Vagina (tissue), 2 donors: ENCODE measurements around the gene CUEDC2. TPM values are rescaled to one million over a fixed set of nuclear protein-coding genes. Genes with fewer than 3 reads are reported as not detected.

Experiments used
- DNase-seq, 2 donors: peaks; one replicate each; pipeline ENCODE4 v3.0.0-alpha.2; 2017; ENCODE audit errors: extremely low spot score in 2 of 2
- H3K27ac ChIP-seq: fragments of 200-600 bp; sonication (generic); one replicate; pipeline ENCODE4 v1.5.1; 2019
- H3K27me3 ChIP-seq: fragments of 200-600 bp; sonication (generic); one replicate; pipeline ENCODE4 v1.5.1; 2019
- H3K36me3 ChIP-seq, 2 donors: fragments of 200-600 bp; sonication (generic); one replicate each; pipeline ENCODE4 v1.5.1; 2017 to 2019
- H3K4me1 ChIP-seq: fragments of 200-600 bp; sonication (generic); one replicate; pipeline ENCODE4 v1.5.1; 2019
- H3K4me3 ChIP-seq, 2 donors: fragments of 200-600 bp; sonication (generic); 1 replicate in 1 of 2; 2 replicates in 1 of 2; pipeline ENCODE4 v1.5.1; 2016 to 2019
- H3K9me3 ChIP-seq: fragments of 200-600 bp; sonication (generic); one replicate; pipeline ENCODE4 v1.5.1; 2019
- CTCF ChIP-seq, 3 experiments: fragments of 450-650 bp in 2 of 3; fragments of 200-600 bp in 1 of 3; sonication (generic) in 1 of 3; IDR thresholded peaks; one replicate each; pipeline ENCODE4 v1.5.1; 2017 to 2019; ENCODE audit warnings: antibody characterized with exemption in 3 of 3, mild to moderate bottlenecking in 2 of 3, moderate library complexity in 2 of 3
- POLR2A ChIP-seq, 2 donors: fragments of 450-650 bp; IDR thresholded peaks; one replicate each; pipeline ENCODE4 v1.6.1; 2017; ENCODE audit warnings: antibody characterized with exemption in 2 of 2, mild to moderate bottlenecking in 2 of 2, moderate library complexity in 2 of 2
- POLR2AphosphoS5 ChIP-seq, 2 donors: sonication (generic); formaldehyde crosslinking; IDR thresholded peaks; one replicate each; pipeline ENCODE4 v1.9.0; 2017; ENCODE audit warnings: antibody characterized with exemption in 2 of 2, mild to moderate bottlenecking in 2 of 2, low read depth in 1 of 2; ENCODE audit not compliant: insufficient read depth in 1 of 2
- intact Hi-C: fragments of 100-400 bp; cut with DNase I; formaldehyde crosslinking; loops from one replicate; pipeline ENCODE4 v1.15.1; 2023
- total RNA-seq: library from RNA; depleted of rRNA; stranded (reverse); fragments of >200 nt; gene quantifications from one replicate; pipeline ENCODE4 v1.2.3, GENCODE V29; 2016

CUEDC2 gene
- total RNA-seq, 1 donor from 2014 or later, result 52.1 TPM

GRCh38 chr10:102393411-102394078 is 38.8 kb downstream of the CUEDC2 start:
- Histone ChIP-seq H3K36me3 (peaks cover 0 to 4% of the 10 kb centered on the region in 2 donors), H3K4me3 (peak overlapping the region; percentile 67 to 90), H3K27me3 (no peaks in the 10 kb centered on the region), H3K4me1 (peaks cover 35% of the 10 kb centered on the region), H3K9me3 (no peaks in the 10 kb centered on the region), H3K27ac (peak overlapping the region; percentile 98)
- TF ChIP-seq POLR2AphosphoS5 (IDR thresholded peaks at IDR 0.05; ENCODE audit: insufficient read depth in 1 of 2, low read depth in 1 of 2), result no peak
- peak in 2 of 3 experiments; percentile 61 to 99 for TF ChIP-seq CTCF (IDR thresholded peaks at IDR 0.05)
- intact Hi-C loops, result loop anchor here (10.0 kb wide), 1 partner anchor 191 kb away; no protein-coding TSS in a partner anchor
- no peak for DNase-seq

GRCh38 chr10:102392306-102392705 is 40.1 kb downstream of the CUEDC2 start:
- Histone ChIP-seq H3K4me1 (peaks cover 31% of the 10 kb centered on the region), H3K4me3 (no peak overlapping the region), H3K9me3 (no peaks in the 10 kb centered on the region), H3K36me3 (no peaks in the 10 kb centered on the region), H3K27me3 (no peaks in the 10 kb centered on the region), H3K27ac (no peak overlapping the region)
- TF ChIP-seq POLR2A (IDR thresholded peaks at IDR 0.05) (no peak), CTCF (IDR thresholded peaks at IDR 0.05) (no peak), POLR2AphosphoS5 (IDR thresholded peaks at IDR 0.05; ENCODE audit: insufficient read depth in 1 of 2, low read depth in 1 of 2) (no peak)
- intact Hi-C loops, result loop anchor here (10.0 kb wide), 1 partner anchor 192 kb away; no protein-coding TSS in a partner anchor
- DNase-seq, result no peak

GRCh38 chr10:102389894-102390293 is 42.5 kb downstream of the CUEDC2 start:
- Histone ChIP-seq H3K9me3 (no peaks in the 10 kb centered on the region), H3K27me3 (no peaks in the 10 kb centered on the region), H3K4me1 (peaks cover 10% of the 10 kb centered on the region), H3K4me3 (no peak overlapping the region), H3K27ac (no peak overlapping the region), H3K36me3 (no peaks in the 10 kb centered on the region)
- no peak for DNase-seq
- no peak for TF ChIP-seq CTCF (IDR thresholded peaks at IDR 0.05)
- no peak for TF ChIP-seq POLR2AphosphoS5 (IDR thresholded peaks at IDR 0.05; ENCODE audit: insufficient read depth in 1 of 2, low read depth in 1 of 2)
- no peak for TF ChIP-seq POLR2A (IDR thresholded peaks at IDR 0.05)
- intact Hi-C loops, result loop anchor here (10.0 kb wide), 1 partner anchor 195 kb away; no protein-coding TSS in a partner anchor

GRCh38 chr10:102384606-102385429 is 47.6 kb downstream of the CUEDC2 start:
- H3K27ac ChIP-seq, result no peak overlapping the region

More at GRCh38 chr10:102384606-102385429, 47.6 kb downstream of the CUEDC2 start:
- Histone ChIP-seq H3K9me3 (no peaks in the 10 kb centered on the region), H3K4me1 (no peaks in the 10 kb centered on the region), H3K4me3 (no peak overlapping the region), H3K27me3 (no peaks in the 10 kb centered on the region), H3K36me3 (peaks cover 0 to 27% of the 10 kb centered on the region in 2 donors)
- intact Hi-C loops, result no loop called here
- TF ChIP-seq POLR2A (IDR thresholded peaks at IDR 0.05), result no peak
- TF ChIP-seq CTCF (IDR thresholded peaks at IDR 0.05), result no peak
- TF ChIP-seq POLR2AphosphoS5 (IDR thresholded peaks at IDR 0.05; ENCODE audit: insufficient read depth in 1 of 2, low read depth in 1 of 2), result no peak
- no peak for DNase-seq
